Activated CD4-positive, alpha-beta T cell treated with anti-CD3 and anti-CD28 coated beads for 48 hours (primary cell): ENCODE measurements around the gene KCNMA1.

Experiments
- DNase-seq: peaks from one replicate; pipeline ENCODE4 v3.0.0-alpha.2; 2020

The KCNMA1 gene

GRCh38 chr10:77022671-77023070, 614.9 kb downstream of the KCNMA1 start:
- no peak for DNase-seq

GRCh38 chr10:77021966-77022490, 615.6 kb downstream of the KCNMA1 start:
- no peak for DNase-seq

GRCh38 chr10:77020426-77021040, 617.1 kb downstream of the KCNMA1 start:
- DNase-seq: no peak

- DNase-seq: no peak
Measured at GRCh38 chr10:77016855-77017254, 620.8 kb downstream of the KCNMA1 start.

GRCh38 chr10:77016278-77016815, 621.3 kb downstream of the KCNMA1 start:
- no peak for DNase-seq

GRCh38 chr10:77015360-77015759, 622.2 kb downstream of the KCNMA1 start:
- no peak for DNase-seq

- no peak for DNase-seq
Measured at GRCh38 chr10:77012812-77013500, 624.7 kb downstream of the KCNMA1 start.

- DNase-seq: no peak
Measured at GRCh38 chr10:77011874-77012811, 625.5 kb downstream of the KCNMA1 start.

GRCh38 chr10:77010430-77010829, 627.2 kb downstream of the KCNMA1 start:
- DNase-seq: no peak

- no peak for DNase-seq
Measured at GRCh38 chr10:77007834-77008233, 629.8 kb downstream of the KCNMA1 start.

GRCh38 chr10:77006836-77007511, 630.6 kb downstream of the KCNMA1 start:
- DNase-seq: no peak

- no peak for DNase-seq
Measured at GRCh38 chr10:77005871-77006270, 631.7 kb downstream of the KCNMA1 start.

- no peak for DNase-seq
Measured at GRCh38 chr10:77004917-77005564, 632.6 kb downstream of the KCNMA1 start.

GRCh38 chr10:77002872-77003271, 634.7 kb downstream of the KCNMA1 start:
- no peak for DNase-seq

- no peak for DNase-seq
Measured at GRCh38 chr10:77001206-77001605, 636.4 kb downstream of the KCNMA1 start.

- DNase-seq: no peak
Measured at GRCh38 chr10:76998451-76998850, 639.2 kb downstream of the KCNMA1 start.

GRCh38 chr10:76997631-76998030, 640.0 kb downstream of the KCNMA1 start:
- no peak for DNase-seq

GRCh38 chr10:76995023-76995422, 642.6 kb downstream of the KCNMA1 start:
- no peak for DNase-seq

GRCh38 chr10:76993213-76993612, 644.4 kb downstream of the KCNMA1 start:
- no peak for DNase-seq

- DNase-seq: no peak
Measured at GRCh38 chr10:76992467-76992866, 645.1 kb downstream of the KCNMA1 start.

- no peak for DNase-seq
Measured at GRCh38 chr10:76991621-76992020, 646.0 kb downstream of the KCNMA1 start.

- DNase-seq: no peak
Measured at GRCh38 chr10:76990561-76990960, 647.0 kb downstream of the KCNMA1 start.
